HG02870 (cell line): ENCODE measurements around the gene SEPTIN8.

Source experiments
- ATAC-seq: cut with Tn5 transposase; IDR thresholded peaks from one replicate; pipeline ENCODE4 v1.9.1; 2021; ENCODE audit warnings: mild to moderate bottlenecking, moderate library complexity; ENCODE audit not compliant: unreplicated experiment

Gene SEPTIN8

GRCh38 chr5:132751971-132752580 is 25.0 kb downstream of the SEPTIN8 start:
- ATAC-seq: no peak

- peak; percentile 41 for ATAC-seq
Measured at GRCh38 chr5:132751444-132751843, 25.6 kb downstream of the SEPTIN8 start.

- peak; percentile 42 for ATAC-seq
Measured at GRCh38 chr5:132750471-132751230, 26.4 kb downstream of the SEPTIN8 start.

GRCh38 chr5:132749506-132749905 is 27.5 kb downstream of the SEPTIN8 start:
- no peak for ATAC-seq

- ATAC-seq: no peak
Measured at GRCh38 chr5:132748522-132749000, 28.5 kb downstream of the SEPTIN8 start.

- no peak for ATAC-seq
Measured at GRCh38 chr5:132747616-132748440, 29.2 kb downstream of the SEPTIN8 start.

GRCh38 chr5:132746954-132747615 is 30.0 kb downstream of the SEPTIN8 start, which contains the start of gene CCNI2:
Gene CCNI2 (plus strand): TSS chr5:132747426. CDS start chr5:132747496, 70 bp downstream.
- ATAC-seq: no peak

GRCh38 chr5:132746592-132746953 is 30.5 kb downstream of the SEPTIN8 start:
- ATAC-seq: no peak

- no peak for ATAC-seq
Measured at GRCh38 chr5:132744659-132745058, 32.4 kb downstream of the SEPTIN8 start.

- no peak for ATAC-seq
Measured at GRCh38 chr5:132742626-132743025, 34.4 kb downstream of the SEPTIN8 start.

- no peak for ATAC-seq
Measured at GRCh38 chr5:132742158-132742557, 34.9 kb downstream of the SEPTIN8 start.

- no peak for ATAC-seq
Measured at GRCh38 chr5:132739232-132739631, 37.8 kb downstream of the SEPTIN8 start.

GRCh38 chr5:132737982-132738681 is 38.9 kb downstream of the SEPTIN8 start:
- no peak for ATAC-seq

GRCh38 chr5:132736853-132737833 is 39.9 kb downstream of the SEPTIN8 start, which contains the start of gene KIF3A:
Gene KIF3A (minus strand): TSS chr5:132737546. CDS start chr5:132737419, 127 bp downstream.
- ATAC-seq: peak; percentile 81

GRCh38 chr5:132734687-132735086 is 42.4 kb downstream of the SEPTIN8 start:
- no peak for ATAC-seq

- ATAC-seq: no peak
Measured at GRCh38 chr5:132733499-132734148, 43.4 kb downstream of the SEPTIN8 start.

GRCh38 chr5:132729896-132730295 is 47.1 kb downstream of the SEPTIN8 start:
- no peak for ATAC-seq

GRCh38 chr5:132725745-132726144 is 51.3 kb downstream of the SEPTIN8 start:
- ATAC-seq: no peak
